HG03095 (cell line): ENCODE results near the gene C16orf82.

ENCODE experiments used
- ATAC-seq: cut with Tn5 transposase; IDR thresholded peaks from one replicate; pipeline ENCODE4 v1.9.1; 2021; ENCODE audit warnings: moderate library complexity; ENCODE audit not compliant: unreplicated experiment

Gene C16orf82

GRCh38 chr16:27066668-27067537 lies at the start of gene C16orf82:
C16orf82 (plus strand) TSS chr16:27066927.
- ATAC-seq: no peak

- ATAC-seq: no peak
Observed at GRCh38 chr16:27020031-27020430, 46.7 kb upstream of the C16orf82 start.

DNA sequence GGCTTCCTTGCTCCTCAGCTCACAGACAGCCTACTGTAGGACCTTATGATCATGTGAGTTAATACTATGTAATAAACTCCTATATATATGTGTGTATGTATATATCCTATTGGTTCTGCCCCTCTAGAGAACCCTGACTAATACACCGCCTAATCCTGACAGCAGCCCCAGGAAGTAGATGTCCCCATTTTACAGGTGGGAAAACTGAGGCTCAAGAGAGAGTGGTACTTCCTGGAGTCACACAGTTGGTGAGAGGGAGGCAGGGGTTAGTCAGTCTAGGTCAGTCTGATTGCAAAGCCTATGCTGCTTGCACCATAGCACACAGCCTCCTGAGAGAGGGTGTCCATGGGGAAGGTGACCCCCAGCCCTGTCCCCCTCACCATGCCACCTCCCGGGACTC lies 42.7 kb upstream of the C16orf82 start:
- ATAC-seq: no peak

- no peak for ATAC-seq
Observed at GRCh38 chr16:27025581-27025980, 41.1 kb upstream of the C16orf82 start.

GRCh38 chr16:27027971-27028370 lies 38.8 kb upstream of the C16orf82 start:
- no peak for ATAC-seq

GRCh38 chr16:27028591-27029110 lies 38.1 kb upstream of the C16orf82 start:
- no peak for ATAC-seq

- ATAC-seq: no peak
Observed at GRCh38 chr16:27029525-27029924, 37.2 kb upstream of the C16orf82 start.

GRCh38 chr16:27033281-27033979 lies 33.3 kb upstream of the C16orf82 start:
- no peak for ATAC-seq

- no peak for ATAC-seq
Observed at GRCh38 chr16:27040732-27041131, 26.0 kb upstream of the C16orf82 start.

DNA sequence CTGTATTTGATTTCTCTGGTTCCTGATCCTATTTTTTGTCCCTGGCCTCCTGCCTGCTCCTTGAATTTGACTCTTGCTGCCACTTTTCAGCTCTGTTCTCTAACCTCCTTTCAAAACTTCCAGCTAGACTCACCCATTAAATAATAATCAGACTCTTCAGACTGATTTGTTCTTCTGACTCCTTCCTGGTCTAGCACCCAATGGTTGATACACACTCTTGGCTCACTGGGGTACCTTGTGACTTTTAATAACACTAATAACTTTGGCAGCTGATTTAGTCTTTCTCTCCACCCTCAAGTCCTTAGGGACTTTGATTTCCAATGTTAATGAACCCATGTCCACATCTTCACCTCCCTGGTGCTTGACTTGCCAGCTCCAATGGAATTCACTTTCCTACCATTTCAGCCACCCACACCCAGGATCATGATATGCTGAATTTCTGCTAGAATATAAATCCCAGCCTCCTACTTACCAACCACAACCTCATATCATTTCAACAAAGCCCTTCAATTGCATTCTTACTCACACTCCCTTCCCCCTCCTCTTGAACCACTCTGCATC lies 19.7 kb upstream of the C16orf82 start:
- no peak for ATAC-seq

- no peak for ATAC-seq
Observed at GRCh38 chr16:27048316-27048715, 18.4 kb upstream of the C16orf82 start.

DNA sequence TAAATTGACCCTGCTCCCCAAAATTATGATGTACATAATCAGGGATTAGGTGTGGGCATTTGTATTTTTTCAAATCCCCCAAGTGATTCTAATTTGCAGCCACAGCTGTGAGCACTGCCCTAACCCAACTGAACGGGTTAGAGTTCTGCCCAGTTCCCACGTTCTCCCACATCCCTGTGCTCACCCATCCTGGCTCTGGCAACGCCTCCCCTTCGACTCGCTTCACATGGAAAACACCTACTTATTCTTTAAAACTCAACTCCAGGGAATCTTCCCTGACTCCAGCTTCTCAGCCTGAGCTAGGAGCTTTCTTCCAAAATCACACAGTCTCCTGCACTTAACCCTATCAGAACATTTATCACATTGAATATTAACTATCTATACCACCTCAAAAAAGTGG lies 17.6 kb upstream of the C16orf82 start:
- no peak for ATAC-seq

DNA sequence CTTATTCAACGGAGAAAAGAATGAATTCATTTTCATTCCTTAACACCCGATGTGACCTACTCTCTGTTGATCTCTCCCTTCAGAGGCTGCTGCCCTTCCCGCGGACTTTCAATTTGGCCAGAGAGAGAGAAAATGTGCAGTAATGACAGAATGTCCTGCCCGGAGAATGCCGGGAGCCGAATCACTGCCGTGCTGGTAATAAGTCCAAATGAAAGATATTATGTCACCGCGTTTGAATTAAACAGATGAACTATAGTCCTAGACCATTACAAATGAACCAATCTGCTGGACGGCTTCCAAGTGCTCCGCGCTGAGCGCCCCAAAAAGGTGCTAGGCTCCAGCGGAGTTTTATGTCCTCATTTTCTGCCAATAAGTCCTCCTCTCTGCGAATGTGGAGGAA lies 14.7 kb upstream of the C16orf82 start:
- no peak for ATAC-seq

DNA sequence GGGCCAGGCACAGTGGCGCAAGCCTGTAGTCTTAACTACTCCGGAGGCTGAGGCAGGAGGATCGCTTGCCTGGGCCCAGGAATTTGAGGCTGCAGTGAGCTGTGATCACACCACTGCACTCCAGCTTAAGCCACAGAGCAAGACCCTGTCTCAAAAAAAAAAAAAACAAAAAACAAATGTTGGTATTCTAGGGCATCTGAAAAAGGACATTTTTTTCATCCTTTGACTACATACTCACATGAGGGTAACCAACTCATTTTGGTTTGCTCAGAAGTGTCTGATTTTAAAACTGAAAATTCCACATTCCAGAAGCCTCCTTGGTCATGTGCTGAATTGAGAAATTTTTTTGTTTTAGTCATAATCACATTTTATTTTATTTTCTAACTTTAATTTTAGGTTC lies 12.7 kb upstream of the C16orf82 start:
- no peak for ATAC-seq

GRCh38 chr16:27058299-27058698 lies 8.4 kb upstream of the C16orf82 start:
- ATAC-seq: no peak

- no peak for ATAC-seq
Observed at GRCh38 chr16:27070776-27071175, 4.0 kb downstream of the C16orf82 start.

DNA sequence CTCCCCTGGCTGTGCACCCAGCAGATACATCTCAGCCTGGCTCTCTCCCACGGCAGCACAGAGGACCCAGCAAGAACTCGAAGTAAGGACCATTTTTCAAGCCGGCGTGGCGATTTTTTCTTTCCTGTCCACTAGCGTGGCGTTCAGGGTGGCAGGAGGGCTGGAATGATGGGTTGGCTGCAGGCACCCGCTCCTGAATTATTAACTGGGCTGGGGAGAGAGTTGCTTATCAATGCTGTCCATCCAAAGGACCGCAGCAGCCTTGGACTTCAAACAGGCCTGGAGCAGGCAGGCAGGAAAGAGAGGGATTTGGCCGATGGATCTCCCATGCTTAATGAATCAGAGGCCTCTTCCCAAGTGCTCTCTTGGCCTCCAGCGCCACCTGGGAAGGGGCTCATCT lies 7.0 kb downstream of the C16orf82 start:
- no peak for ATAC-seq

GRCh38 chr16:27080895-27081294 lies 14.2 kb downstream of the C16orf82 start:
- no peak for ATAC-seq

DNA sequence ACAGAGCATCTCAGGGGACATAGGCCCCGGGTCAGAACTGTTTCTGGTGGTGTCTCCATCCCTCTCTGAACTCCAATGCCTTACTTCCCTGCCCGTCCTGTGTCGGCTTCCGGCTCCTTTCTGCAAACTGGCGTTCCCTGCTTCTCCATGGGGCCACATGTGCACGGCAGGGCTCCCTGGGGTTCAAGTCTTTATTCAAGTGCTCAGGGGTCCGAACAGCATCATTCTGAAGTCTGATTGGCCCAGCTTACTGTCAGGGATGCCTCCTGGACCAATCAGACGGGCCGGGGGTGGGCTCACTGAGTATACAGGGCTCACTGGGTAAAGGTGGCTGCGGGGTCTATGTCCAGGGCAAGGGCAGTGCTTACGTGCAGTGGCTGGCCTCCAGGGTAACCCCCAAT lies 17.1 kb downstream of the C16orf82 start:
- ATAC-seq: no peak

DNA sequence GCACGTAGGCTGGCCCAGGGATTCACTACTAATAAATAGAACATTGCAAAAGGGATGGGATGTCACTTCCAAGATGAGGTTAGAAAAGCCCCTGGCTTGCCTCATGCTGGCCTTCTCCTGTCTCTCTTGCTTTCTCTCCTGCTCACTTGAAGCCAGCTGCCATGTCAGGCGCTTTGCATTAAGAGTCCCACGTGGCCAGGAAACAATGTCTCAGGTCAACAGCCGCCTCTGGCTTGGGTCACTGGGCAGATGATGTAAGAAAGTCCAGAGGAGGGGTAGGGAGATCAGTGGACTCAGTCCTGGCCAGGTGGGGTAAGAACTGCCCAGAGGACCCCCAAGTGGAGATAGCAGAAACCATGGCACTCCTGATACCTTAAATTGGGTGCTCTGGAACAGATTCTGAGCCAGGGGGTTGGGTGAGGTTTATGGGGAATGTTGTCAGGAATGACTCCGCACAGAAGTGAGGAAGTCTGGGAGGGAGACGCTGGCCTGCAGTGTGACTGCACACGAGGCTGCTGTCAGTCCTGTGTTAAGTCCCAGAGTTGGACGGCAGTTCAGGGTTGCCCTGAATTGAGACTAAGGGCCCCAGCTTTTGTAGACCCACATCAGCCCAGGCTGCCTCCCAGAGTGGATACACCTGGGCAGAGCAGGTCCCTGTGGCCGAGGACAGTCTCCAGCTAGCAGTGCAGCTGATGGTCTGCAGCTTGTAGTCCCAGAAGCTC lies 17.7 kb downstream of the C16orf82 start:
- ATAC-seq: no peak

- ATAC-seq: no peak
Observed at GRCh38 chr16:27085182-27085581, 18.5 kb downstream of the C16orf82 start.
